CD4-positive, alpha-beta T cell (primary cell): Measurements from ENCODE around the gene C2. TPM values are rescaled to one million over a fixed set of nuclear protein-coding genes. Genes with fewer than 3 reads are reported as not detected.

Experiments
- ATAC-seq: fragments of 200-7000 bp; cut with Tn5 transposase; one replicate; pipeline ENCODE4 v1.10.0; 2022; ENCODE audit warnings: mild to moderate bottlenecking; ENCODE audit not compliant: poor library complexity
- CTCF ChIA-PET: fragments of 350-600 bp; sonication (Branson Sonifier 250); formaldehyde crosslinking; loops from one replicate; lab custom pipeline; 2021; ENCODE audit warnings: antibody characterized with exemption, inconsistent platforms; lab: Charles Lee
- POLR2A ChIA-PET: fragments of 350-600 bp; sonication (Branson Sonifier 250); formaldehyde crosslinking; loops from one replicate; lab custom pipeline; 2021; ENCODE audit warnings: antibody characterized with exemption, inconsistent platforms; lab: Charles Lee
- DNase-seq, 14 experiments: peaks; one replicate each; pipeline ENCODE4 v3.0.0-alpha.2; 2013 to 2020; ENCODE audit warnings: mixed read lengths in 2 of 14
- H3K27ac ChIP-seq, 2 donors: one replicate each; pipeline versions ENCODE4 v1.5.1 to v1.7.0; 2013; ENCODE audit warnings: low read length in 2 of 2, low read depth in 1 of 2, mild to moderate bottlenecking in 1 of 2
- H3K27me3 ChIP-seq, 2 experiments: 1 replicate in 1 of 2; 2 replicates in 1 of 2; pipeline versions ENCODE4 v1.6.1 to v1.7.0; 2013; ENCODE audit warnings: low read length in 2 of 2, control low read depth in 1 of 2, mild to moderate bottlenecking in 1 of 2, moderate library complexity in 1 of 2; ENCODE audit not compliant: insufficient read depth in 2 of 2, control insufficient read depth in 1 of 2
- H3K36me3 ChIP-seq: one replicate; pipeline ENCODE4 v1.6.1; 2013; ENCODE audit warnings: low read length, control low read depth; ENCODE audit not compliant: insufficient read depth
- H3K4me1 ChIP-seq: one replicate; pipeline ENCODE4 v1.6.1; 2013; ENCODE audit warnings: low read length, control low read depth; ENCODE audit not compliant: insufficient read depth
- H3K4me3 ChIP-seq: one replicate; pipeline ENCODE4 v1.5.1; 2013; ENCODE audit warnings: mild to moderate bottlenecking, low read length, moderate library complexity
- H3K9me3 ChIP-seq, 2 experiments: 1 replicate in 1 of 2; 2 replicates in 1 of 2; pipeline versions ENCODE4 v1.6.1 to v1.7.0; 2013; ENCODE audit warnings: low read length in 2 of 2, mild to moderate bottlenecking in 2 of 2, control low read depth in 1 of 2, moderate library complexity in 1 of 2; ENCODE audit not compliant: control insufficient read depth in 1 of 2, insufficient read depth in 1 of 2
- H3K27ac Mint-ChIP-seq: one replicate; pipeline ENCODE4 v1.8.0; 2020; ENCODE audit warnings: mixed read lengths
- H3K27me3 Mint-ChIP-seq: one replicate; pipeline ENCODE4 v1.8.0; 2021; ENCODE audit warnings: mixed read lengths
- H3K36me3 Mint-ChIP-seq: one replicate; pipeline ENCODE4 v1.8.0; 2021; ENCODE audit warnings: low read depth, mixed read lengths
- H3K4me1 Mint-ChIP-seq: one replicate; pipeline ENCODE4 v1.8.0; 2021; ENCODE audit warnings: low read depth, mixed read lengths
- H3K4me3 Mint-ChIP-seq: one replicate; pipeline ENCODE4 v1.8.0; 2020; ENCODE audit warnings: mild to moderate bottlenecking, mixed read lengths
- H3K9me3 Mint-ChIP-seq: one replicate; pipeline ENCODE4 v1.8.0; 2020; ENCODE audit warnings: mixed read lengths
- CTCF ChIP-seq: fragments of 200-600 bp; IDR thresholded peaks from one replicate; pipeline ENCODE4 v1.8.0; 2022; ENCODE audit warnings: antibody characterized with exemption, mild to moderate bottlenecking
- intact Hi-C, 2 experiments: fragments of 100-400 bp; cut with DNase I in 1 of 2; cut with micrococcal nuclease in 1 of 2; formaldehyde crosslinking; loops; one replicate each; pipeline versions ENCODE4 v1.15.1 to v1.9.0; 2023 to 2025; cut with DNase I, micrococcal nuclease
- total RNA-seq, 174 experiments: library from RNA in 2 of 174; stranded (reverse) in 2 of 174; gene quantifications; one replicate each; pipeline ENCODE4 v1.2.3 and lab custom pipeline; 2021 to 2026

The C2 gene
- total RNA-seq, 2 experiments from 2014 or later = 1.4 to 2.3 TPM

- H3K4me3 ChIP-seq = no peak overlapping the region
- H3K4me3 Mint-ChIP-seq = no peak overlapping the region
- no peaks in the 10 kb centered on the region for H3K27me3 Mint-ChIP-seq
- H3K4me1 ChIP-seq = peaks cover 8% of the 10 kb centered on the region
- CTCF ChIA-PET = no interaction called here
- no peaks in the 10 kb centered on the region for H3K9me3 Mint-ChIP-seq
- peaks cover 88% of the 10 kb centered on the region for H3K36me3 Mint-ChIP-seq
- TF ChIP-seq CTCF = no peak
- no peak for ATAC-seq
- no peaks in the 10 kb centered on the region for H3K9me3 ChIP-seq
- no peaks in the 10 kb centered on the region for H3K27me3 ChIP-seq
- DNase-seq = no peak
- H3K36me3 ChIP-seq = peaks cover 89% of the 10 kb centered on the region
- H3K4me1 Mint-ChIP-seq = no peaks in the 10 kb centered on the region
- POLR2A ChIA-PET = no interaction called here
- H3K27ac ChIP-seq = no peak overlapping the region
- no peak overlapping the region for H3K27ac Mint-ChIP-seq
- intact Hi-C loops = no loop called here
Observed at GRCh38 chr6:31884528-31885035, 42.9 kb upstream of the C2 start.

GRCh38 chr6:31886541-31886991 lies 41.0 kb upstream of the C2 start:
- no peak overlapping the region for H3K4me3 Mint-ChIP-seq
- intact Hi-C loops = no loop called here
- Histone ChIP-seq H3K27ac (no peak overlapping the region), H3K27me3 (no peaks in the 10 kb centered on the region), H3K9me3 (no peaks in the 10 kb centered on the region), H3K4me1 (peaks cover 8% of the 10 kb centered on the region), H3K4me3 (no peak overlapping the region), H3K36me3 (peaks cover 79% of the 10 kb centered on the region)
- no peak for TF ChIP-seq CTCF
- H3K9me3 Mint-ChIP-seq = no peaks in the 10 kb centered on the region
- POLR2A ChIA-PET = no interaction called here
- no peaks in the 10 kb centered on the region for H3K4me1 Mint-ChIP-seq
- H3K27ac Mint-ChIP-seq = peak overlapping the region; percentile 11
- no peaks in the 10 kb centered on the region for H3K27me3 Mint-ChIP-seq
- peaks cover 84% of the 10 kb centered on the region for H3K36me3 Mint-ChIP-seq
- no peak for ATAC-seq
- no peak for DNase-seq
- CTCF ChIA-PET = no interaction called here

- Mint-ChIP-seq H3K27me3 (no peaks in the 10 kb centered on the region), H3K27ac (no peak overlapping the region), H3K36me3 (peaks cover 85% of the 10 kb centered on the region), H3K4me3 (no peak overlapping the region), H3K9me3 (no peaks in the 10 kb centered on the region), H3K4me1 (no peaks in the 10 kb centered on the region)
- POLR2A ChIA-PET = no interaction called here
- CTCF ChIA-PET = interaction anchor here (0.7 kb wide), 1 partner anchor 307 kb away, joined by 3 read pairs; no protein-coding TSS in a partner anchor
- Histone ChIP-seq H3K4me3 (no peak overlapping the region), H3K27me3 (no peaks in the 10 kb centered on the region), H3K9me3 (no peaks in the 10 kb centered on the region), H3K36me3 (peaks cover 83% of the 10 kb centered on the region), H3K4me1 (peaks cover 8% of the 10 kb centered on the region), H3K27ac (no peak overlapping the region)
- DNase-seq (no peak), ATAC-seq (no peak)
- TF ChIP-seq CTCF = no peak
- intact Hi-C loops = loop anchor here in 1 of 2 experiments (1.0 kb wide), 1 partner anchor 207 kb away; no protein-coding TSS in a partner anchor
Observed at GRCh38 chr6:31887173-31888007, 40.1 kb upstream of the C2 start.
